WTC11 (cell line): ENCODE measurements around the gene SBF2. TPM values are rescaled to one million over a fixed set of nuclear protein-coding genes. Genes with fewer than 3 reads are reported as not detected.

ENCODE experiments used
- ATAC-seq: fragments of 200-7000 bp; cut with Tn5 transposase; 2 replicates; pipeline ENCODE4 v1.10.0; 2021; ENCODE audit warnings: mild to moderate bottlenecking, moderate library complexity
- CTCF ChIA-PET: fragments of 300-600 bp; sonication (Branson Sonifier 250); formaldehyde crosslinking; loops from one replicate; lab custom pipeline; 2021; ENCODE audit warnings: antibody characterized with exemption; lab: Charles Lee
- POLR2A ChIA-PET: fragments of 350-600 bp; sonication (Branson Sonifier 250); formaldehyde crosslinking; loops from one replicate; lab custom pipeline; 2021; ENCODE audit warnings: antibody characterized with exemption; lab: Charles Lee
- DNase-seq: peaks from one replicate; pipeline ENCODE4 v3.0.0; 2021; ENCODE audit warnings: low spot score
- H3K27ac Mint-ChIP-seq: 2 replicates; pipeline ENCODE4 v1.8.0; 2021; ENCODE audit warnings: mixed read lengths
- H3K27me3 Mint-ChIP-seq: 2 replicates; pipeline ENCODE4 v1.8.0; 2021; ENCODE audit warnings: low read depth, mild to moderate bottlenecking, moderate library complexity, mixed read lengths
- H3K36me3 Mint-ChIP-seq: 2 replicates; pipeline ENCODE4 v1.8.0; 2021; ENCODE audit warnings: mixed read lengths
- H3K4me1 Mint-ChIP-seq: 2 replicates; pipeline ENCODE4 v1.8.0; 2022; ENCODE audit warnings: mixed read lengths
- H3K4me3 Mint-ChIP-seq: 2 replicates; pipeline ENCODE4 v1.8.0; 2021; ENCODE audit warnings: mild to moderate bottlenecking, moderate library complexity, mixed read lengths
- H3K9me3 Mint-ChIP-seq: 2 replicates; pipeline ENCODE4 v1.8.0; 2021; ENCODE audit warnings: mixed read lengths
- ATF6 ChIP-seq: sonication (generic); formaldehyde crosslinking; IDR thresholded peaks from 2 replicates; pipeline ENCODE4 v1.8.1; 2023; ENCODE audit warnings: mild to moderate bottlenecking, missing genetic modification reagents
- CBFB ChIP-seq: sonication (generic); formaldehyde crosslinking; IDR thresholded peaks from 2 replicates; pipeline ENCODE4 v1.8.1; 2022; ENCODE audit warnings: mild to moderate bottlenecking, low read depth, missing genetic modification reagents
- ETV6 ChIP-seq: sonication (generic); formaldehyde crosslinking; IDR thresholded peaks from 2 replicates; pipeline ENCODE4 v1.8.1; 2022; ENCODE audit warnings: mild to moderate bottlenecking, missing genetic modification reagents
- FOXK1 ChIP-seq: sonication (generic); formaldehyde crosslinking; IDR thresholded peaks from 2 replicates; pipeline ENCODE4 v1.8.0; 2022; ENCODE audit warnings: mild to moderate bottlenecking, moderate library complexity, missing genetic modification reagents
- GTF2I ChIP-seq: fragments of 250-450 bp; sonication (Bioruptor Pico); conservative IDR thresholded peaks from 2 replicates; pipeline ENCODE4 v1.4.0; 2021; ENCODE audit warnings: mild to moderate bottlenecking
- IRF2 ChIP-seq: sonication (generic); formaldehyde crosslinking; IDR thresholded peaks from 2 replicates; pipeline ENCODE4 v1.8.0; 2022; ENCODE audit warnings: low read depth, missing genetic modification reagents, borderline replicate concordance
- NR2C2 ChIP-seq: sonication (generic); formaldehyde crosslinking; IDR thresholded peaks from 2 replicates; pipeline ENCODE4 v1.8.0; 2022; ENCODE audit warnings: mild to moderate bottlenecking, missing genetic modification reagents
- TCF7 ChIP-seq: sonication (generic); formaldehyde crosslinking; IDR thresholded peaks from 2 replicates; pipeline ENCODE4 v1.8.0; 2022; ENCODE audit warnings: mild to moderate bottlenecking, low read depth, missing genetic modification reagents, moderate library complexity
- TEAD1 ChIP-seq: sonication (generic); formaldehyde crosslinking; IDR thresholded peaks from 2 replicates; pipeline ENCODE4 v1.8.0; 2022; ENCODE audit warnings: mild to moderate bottlenecking, missing genetic modification reagents
- TP53 ChIP-seq: sonication (generic); formaldehyde crosslinking; IDR thresholded peaks from 2 replicates; pipeline ENCODE4 v1.8.1; 2023; ENCODE audit warnings: mild to moderate bottlenecking, missing genetic modification reagents
- ZNF121 ChIP-seq: sonication (generic); formaldehyde crosslinking; IDR thresholded peaks from 2 replicates; pipeline ENCODE4 v1.8.0; 2023; ENCODE audit warnings: missing genetic modification reagents
- ZNF232 ChIP-seq: sonication (generic); formaldehyde crosslinking; IDR thresholded peaks from 2 replicates; pipeline ENCODE4 v1.8.0; 2022; ENCODE audit warnings: mild to moderate bottlenecking, missing genetic modification reagents
- ZNF396 ChIP-seq: fragments of 250-450 bp; sonication (Bioruptor Pico); IDR thresholded peaks from 2 replicates; pipeline ENCODE4 v1.8.0; 2021; ENCODE audit warnings: mild to moderate bottlenecking, moderate library complexity, borderline replicate concordance
- ZNF423 ChIP-seq: fragments of 250-450 bp; sonication (Bioruptor Pico); IDR thresholded peaks from 2 replicates; pipeline ENCODE4 v2.1.2; 2022; ENCODE audit warnings: mild to moderate bottlenecking, moderate library complexity
- total RNA-seq: library from RNA; stranded (reverse); gene quantifications from 3 replicates; pipeline ENCODE4 v1.2.3, GENCODE V29; 2021
- TF ChIP-seq, protein P1 (sequence below): sonication (generic); formaldehyde crosslinking; IDR thresholded peaks from 2 replicates; pipeline ENCODE4 v1.8.1; 2023; ENCODE audit warnings: mild to moderate bottlenecking, missing genetic modification reagents, moderate library complexity
- TF ChIP-seq, protein P2 (sequence below): sonication (generic); formaldehyde crosslinking; IDR thresholded peaks from 2 replicates; pipeline ENCODE4 v1.8.0; 2022; ENCODE audit warnings: mild to moderate bottlenecking, missing genetic modification reagents
- TF ChIP-seq, protein P3 (sequence below): sonication (generic); formaldehyde crosslinking; IDR thresholded peaks from 2 replicates; pipeline ENCODE4 v1.8.0; 2022; ENCODE audit warnings: mild to moderate bottlenecking, missing genetic modification reagents
- TF ChIP-seq, protein P4 (sequence below): sonication (generic); formaldehyde crosslinking; IDR thresholded peaks from 2 replicates; pipeline ENCODE4 v1.8.1; 2022; ENCODE audit warnings: low read depth, missing genetic modification reagents, borderline replicate concordance
- TF ChIP-seq, protein P5 (sequence below): fragments of 250-450 bp; sonication (Bioruptor Pico); IDR thresholded peaks from 2 replicates; pipeline ENCODE4 v1.8.0; 2021; ENCODE audit warnings: mild to moderate bottlenecking

SBF2 gene
- total RNA-seq, 1 experiment from 2014 or later, result 47.6 TPM

DNA sequence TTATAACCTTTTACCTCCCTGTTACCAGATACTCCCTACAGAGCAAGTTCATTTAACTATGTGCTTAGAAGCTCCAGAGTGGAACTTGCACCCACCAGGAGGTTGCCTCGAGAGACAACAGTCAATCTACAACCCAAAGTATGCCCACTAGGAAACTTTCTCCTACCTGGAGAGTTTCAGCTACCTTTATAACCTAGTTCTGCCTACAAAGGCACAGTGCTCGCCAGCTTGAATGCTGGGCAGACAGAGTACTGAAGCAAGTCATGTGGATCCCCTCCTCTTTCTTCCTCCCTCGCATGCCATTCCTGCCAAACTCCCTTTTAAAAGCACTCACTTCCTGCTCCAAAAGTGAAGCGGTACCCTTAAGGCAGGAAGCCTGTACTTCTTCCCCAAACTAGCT is 371.2 kb downstream of the SBF2 start:
- peaks cover 48% of the 10 kb centered on the region for H3K4me1 Mint-ChIP-seq
- POLR2A ChIA-PET, result interaction anchor here (0.6 to 0.8 kb wide), 2 partner anchors 16 to 17 kb away, joined by 3 to 5 read pairs; no protein-coding TSS in a partner anchor
- H3K27me3 Mint-ChIP-seq, result no peaks in the 10 kb centered on the region; the same call in 1 of the 2 replicates
- peak; percentile 97 for ATAC-seq
- TF ChIP-seq, protein P1, sequence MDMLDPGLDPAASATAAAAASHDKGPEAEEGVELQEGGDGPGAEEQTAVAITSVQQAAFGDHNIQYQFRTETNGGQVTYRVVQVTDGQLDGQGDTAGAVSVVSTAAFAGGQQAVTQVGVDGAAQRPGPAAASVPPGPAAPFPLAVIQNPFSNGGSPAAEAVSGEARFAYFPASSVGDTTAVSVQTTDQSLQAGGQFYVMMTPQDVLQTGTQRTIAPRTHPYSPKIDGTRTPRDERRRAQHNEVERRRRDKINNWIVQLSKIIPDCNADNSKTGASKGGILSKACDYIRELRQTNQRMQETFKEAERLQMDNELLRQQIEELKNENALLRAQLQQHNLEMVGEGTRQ (CRISPR knock-in tag), result peak; percentile 19; the same call in 1 of the 2 replicates
- no peak for TF ChIP-seq IRF2
- TF ChIP-seq, protein P2, sequence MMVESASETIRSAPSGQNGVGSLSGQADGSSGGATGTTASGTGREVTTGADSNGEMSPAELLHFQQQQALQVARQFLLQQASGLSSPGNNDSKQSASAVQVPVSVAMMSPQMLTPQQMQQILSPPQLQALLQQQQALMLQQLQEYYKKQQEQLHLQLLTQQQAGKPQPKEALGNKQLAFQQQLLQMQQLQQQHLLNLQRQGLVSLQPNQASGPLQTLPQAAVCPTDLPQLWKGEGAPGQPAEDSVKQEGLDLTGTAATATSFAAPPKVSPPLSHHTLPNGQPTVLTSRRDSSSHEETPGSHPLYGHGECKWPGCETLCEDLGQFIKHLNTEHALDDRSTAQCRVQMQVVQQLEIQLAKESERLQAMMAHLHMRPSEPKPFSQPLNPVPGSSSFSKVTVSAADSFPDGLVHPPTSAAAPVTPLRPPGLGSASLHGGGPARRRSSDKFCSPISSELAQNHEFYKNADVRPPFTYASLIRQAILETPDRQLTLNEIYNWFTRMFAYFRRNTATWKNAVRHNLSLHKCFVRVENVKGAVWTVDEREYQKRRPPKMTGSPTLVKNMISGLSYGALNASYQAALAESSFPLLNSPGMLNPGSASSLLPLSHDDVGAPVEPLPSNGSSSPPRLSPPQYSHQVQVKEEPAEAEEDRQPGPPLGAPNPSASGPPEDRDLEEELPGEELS (CRISPR knock-in tag), result peak; percentile 75; the same call in 1 of the 2 replicates
- TF ChIP-seq, protein P3, sequence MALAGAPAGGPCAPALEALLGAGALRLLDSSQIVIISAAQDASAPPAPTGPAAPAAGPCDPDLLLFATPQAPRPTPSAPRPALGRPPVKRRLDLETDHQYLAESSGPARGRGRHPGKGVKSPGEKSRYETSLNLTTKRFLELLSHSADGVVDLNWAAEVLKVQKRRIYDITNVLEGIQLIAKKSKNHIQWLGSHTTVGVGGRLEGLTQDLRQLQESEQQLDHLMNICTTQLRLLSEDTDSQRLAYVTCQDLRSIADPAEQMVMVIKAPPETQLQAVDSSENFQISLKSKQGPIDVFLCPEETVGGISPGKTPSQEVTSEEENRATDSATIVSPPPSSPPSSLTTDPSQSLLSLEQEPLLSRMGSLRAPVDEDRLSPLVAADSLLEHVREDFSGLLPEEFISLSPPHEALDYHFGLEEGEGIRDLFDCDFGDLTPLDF (CRISPR knock-in tag), result no peak
- peak; percentile 77 for TF ChIP-seq ZNF423 (CRISPR knock-in tag)
- TF ChIP-seq ETV6, result peak; percentile 84
- TF ChIP-seq ATF6 (CRISPR knock-in tag), result no peak
- TF ChIP-seq TEAD1 (CRISPR knock-in tag), result peak; percentile 81; the same call in 1 of the 2 replicates
- TF ChIP-seq FOXK1 (CRISPR knock-in tag), result peak; percentile 59; the same call in 1 of the 2 replicates
- TF ChIP-seq GTF2I (CRISPR knock-in tag), result 0 out of 2 replicates have a peak, but pooled peaks have one; percentile 18
- CTCF ChIA-PET, result interaction anchor here (0.7 to 2.3 kb wide), 10 partner anchors 17 to 444 kb away, joined by 3 to 8 read pairs (median 4); no protein-coding TSS in a partner anchor
- no peaks in the 10 kb centered on the region for H3K36me3 Mint-ChIP-seq
- H3K9me3 Mint-ChIP-seq, result no peaks in the 10 kb centered on the region
- DNase-seq, result peak; percentile 47
- peak overlapping the region; percentile 98 for H3K27ac Mint-ChIP-seq
- H3K4me3 Mint-ChIP-seq, result peak overlapping the region; percentile 48

DNA sequence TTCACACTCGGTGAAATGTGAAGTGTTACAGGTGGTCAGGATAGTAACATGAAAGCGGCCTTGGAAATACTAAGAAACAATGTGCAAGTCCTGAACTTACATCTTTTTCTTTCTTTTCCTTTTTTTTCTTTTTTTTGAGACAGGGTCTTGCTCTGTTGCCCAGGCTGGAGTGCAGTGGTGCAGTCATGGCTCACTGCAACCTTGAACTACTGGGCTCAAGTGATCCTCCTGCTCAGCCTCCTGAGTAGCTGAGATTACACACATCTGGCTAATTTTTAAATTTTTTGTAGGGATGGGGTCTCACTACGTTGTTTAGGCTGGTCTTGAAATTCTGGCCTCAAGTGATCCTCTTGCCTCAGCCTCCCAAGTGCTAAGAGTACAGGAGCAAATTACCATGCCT is 377.5 kb downstream of the SBF2 start:
- POLR2A ChIA-PET, result no interaction called here
- Mint-ChIP-seq H3K27me3 (no peaks in the 10 kb centered on the region; the same call in 1 of the 2 replicates), H3K4me3 (no peak overlapping the region), H3K36me3 (no peaks in the 10 kb centered on the region), H3K27ac (no peak overlapping the region), H3K9me3 (no peaks in the 10 kb centered on the region), H3K4me1 (peaks cover 13% of the 10 kb centered on the region)
- ATAC-seq (no peak), DNase-seq (no peak)
- CTCF ChIA-PET, result no interaction called here
- TF ChIP-seq ZNF121 (CRISPR knock-in tag) (peak; percentile 72; the same call in 1 of the 2 replicates), GTF2I (CRISPR knock-in tag) (no peak)

- H3K4me3 Mint-ChIP-seq, result no peak overlapping the region
- TF ChIP-seq, protein P4, sequence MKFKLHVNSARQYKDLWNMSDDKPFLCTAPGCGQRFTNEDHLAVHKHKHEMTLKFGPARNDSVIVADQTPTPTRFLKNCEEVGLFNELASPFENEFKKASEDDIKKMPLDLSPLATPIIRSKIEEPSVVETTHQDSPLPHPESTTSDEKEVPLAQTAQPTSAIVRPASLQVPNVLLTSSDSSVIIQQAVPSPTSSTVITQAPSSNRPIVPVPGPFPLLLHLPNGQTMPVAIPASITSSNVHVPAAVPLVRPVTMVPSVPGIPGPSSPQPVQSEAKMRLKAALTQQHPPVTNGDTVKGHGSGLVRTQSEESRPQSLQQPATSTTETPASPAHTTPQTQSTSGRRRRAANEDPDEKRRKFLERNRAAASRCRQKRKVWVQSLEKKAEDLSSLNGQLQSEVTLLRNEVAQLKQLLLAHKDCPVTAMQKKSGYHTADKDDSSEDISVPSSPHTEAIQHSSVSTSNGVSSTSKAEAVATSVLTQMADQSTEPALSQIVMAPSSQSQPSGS, result no peak
- no peak for TF ChIP-seq CBFB (CRISPR knock-in tag)
- TF ChIP-seq ZNF232, result no peak
- TF ChIP-seq TP53 (CRISPR knock-in tag), result no peak
- TF ChIP-seq, protein P5, sequence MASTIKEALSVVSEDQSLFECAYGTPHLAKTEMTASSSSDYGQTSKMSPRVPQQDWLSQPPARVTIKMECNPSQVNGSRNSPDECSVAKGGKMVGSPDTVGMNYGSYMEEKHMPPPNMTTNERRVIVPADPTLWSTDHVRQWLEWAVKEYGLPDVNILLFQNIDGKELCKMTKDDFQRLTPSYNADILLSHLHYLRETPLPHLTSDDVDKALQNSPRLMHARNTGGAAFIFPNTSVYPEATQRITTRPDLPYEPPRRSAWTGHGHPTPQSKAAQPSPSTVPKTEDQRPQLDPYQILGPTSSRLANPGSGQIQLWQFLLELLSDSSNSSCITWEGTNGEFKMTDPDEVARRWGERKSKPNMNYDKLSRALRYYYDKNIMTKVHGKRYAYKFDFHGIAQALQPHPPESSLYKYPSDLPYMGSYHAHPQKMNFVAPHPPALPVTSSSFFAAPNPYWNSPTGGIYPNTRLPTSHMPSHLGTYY (CRISPR knock-in tag), result no peak
- TF ChIP-seq NR2C2, result no peak
- TF ChIP-seq, protein P3 (CRISPR knock-in tag), result no peak
- TF ChIP-seq ZNF396 (CRISPR knock-in tag), result no peak
- TF ChIP-seq TCF7, result no peak
These were observed 380.0 kb downstream of the SBF2 start for GRCh38 chr11:9914064-9914463.

More at GRCh38 chr11:9914064-9914463, 380.0 kb downstream of the SBF2 start:
- ATAC-seq (no peak), DNase-seq (no peak)
- H3K36me3 Mint-ChIP-seq, result peaks cover 3% of the 10 kb centered on the region; the same call in 1 of the 2 replicates
- H3K27me3 Mint-ChIP-seq, result no peaks in the 10 kb centered on the region
- CTCF ChIA-PET, result no interaction called here
- peaks cover 6% of the 10 kb centered on the region for H3K4me1 Mint-ChIP-seq
- H3K9me3 Mint-ChIP-seq, result no peaks in the 10 kb centered on the region
- POLR2A ChIA-PET, result no interaction called here
- H3K27ac Mint-ChIP-seq, result no peak overlapping the region
